Liver (tissue), 3 donors: Measurements from ENCODE around the gene UCHL3.

Experiments used
- CTCF ChIP-seq: fragments of 150-350 bp; IDR thresholded peaks from 2 replicates; pipeline ENCODE4 v1.5.1; 2017; ENCODE audit warnings: improper control_type of control experiment, low read depth, low read length; ENCODE audit not compliant: missing input control
- GABPA ChIP-seq, 2 donors: IDR thresholded peaks in 1 of 2; conservative IDR thresholded peaks in 1 of 2; 2 replicates each; pipeline ENCODE4 v1.6.1; 2016; ENCODE audit warnings: antibody characterized with exemption in 2 of 2, mild to moderate bottlenecking in 1 of 2, moderate library complexity in 1 of 2
- MAX ChIP-seq: IDR thresholded peaks from 2 replicates; pipeline ENCODE4 v1.6.1; 2016; ENCODE audit warnings: antibody characterized with exemption
- NR2F2 ChIP-seq: IDR thresholded peaks from 2 replicates; pipeline ENCODE4 v1.6.1; 2016; ENCODE audit warnings: antibody characterized with exemption
- REST ChIP-seq: IDR thresholded peaks from 2 replicates; pipeline ENCODE4 v1.6.1; 2016; ENCODE audit warnings: antibody characterized with exemption, mild to moderate bottlenecking
- RXRA ChIP-seq, 2 donors: IDR thresholded peaks; 2 replicates each; pipeline ENCODE4 v1.6.1; 2017 to 2018; ENCODE audit warnings: antibody characterized with exemption in 2 of 2, mild to moderate bottlenecking in 1 of 2
- TAF1 ChIP-seq: conservative IDR thresholded peaks from 2 replicates; pipeline ENCODE4 v1.6.1; 2016; ENCODE audit warnings: antibody characterized with exemption, mild to moderate bottlenecking
- YY1 ChIP-seq: IDR thresholded peaks from 2 replicates; pipeline ENCODE4 v1.6.1; 2016; ENCODE audit warnings: antibody characterized with exemption, mild to moderate bottlenecking
- ZBTB33 ChIP-seq: IDR thresholded peaks from 2 replicates; pipeline ENCODE4 v1.6.1; 2016; ENCODE audit warnings: antibody characterized with exemption
- donor health status: healthy.
- donor health status: healthy.

- TF ChIP-seq CTCF = no peak
- no peak for TF ChIP-seq YY1
- TF ChIP-seq TAF1 = no peak
- no peak for TF ChIP-seq MAX
- no peak for TF ChIP-seq REST
- TF ChIP-seq NR2F2 = no peak
- no peak for TF ChIP-seq RXRA (IDR thresholded peaks at IDR 0.05)
- no peak for TF ChIP-seq GABPA (IDR thresholded peaks at IDR 0.05 in 1 of 2, conservative IDR thresholded peaks at IDR 0.05 in 1 of 2)
- TF ChIP-seq ZBTB33 = no peak
These were observed 36.3 kb upstream of the UCHL3 start for GRCh38 chr13:75513271-75513670.
